K562 (cell line): ENCODE data around the gene POLD3. TPM values are rescaled to one million over a fixed set of nuclear protein-coding genes. Genes with fewer than 3 reads are reported as not detected.

Source experiments
- BRCA1 ChIP-seq, 2 experiments: fragments of 450-650 bp in 1 of 2; sonication (generic) in 1 of 2; formaldehyde crosslinking in 1 of 2; IDR thresholded peaks; 2 replicates each; pipeline versions ENCODE4 v1.5.0 to v1.6.1; 2017 to 2020; ENCODE audit warnings: mild to moderate bottlenecking in 1 of 2, missing genetic modification reagents in 1 of 2
- CREB1 ChIP-seq, 2 experiments: sonication (generic) in 1 of 2; formaldehyde crosslinking in 1 of 2; IDR thresholded peaks; 2 replicates each; pipeline versions ENCODE4 v1.6.1 to v1.8.0; 2012 to 2022; ENCODE audit warnings: inconsistent platforms in 1 of 2, mild to moderate bottlenecking in 1 of 2, missing genetic modification reagents in 1 of 2, moderate library complexity in 1 of 2
- CXXC5 ChIP-seq: fragments of 250-450 bp; sonication (Bioruptor Pico); IDR thresholded peaks from 2 replicates; pipeline ENCODE4 v1.8.0; 2022; ENCODE audit warnings: inconsistent platforms, mild to moderate bottlenecking, moderate library complexity
- DPF2 ChIP-seq: fragments of 450-650 bp; IDR thresholded peaks from 2 replicates; pipeline ENCODE4 v1.6.1; 2016
- ESRRA ChIP-seq: fragments of 450-650 bp; IDR thresholded peaks from 2 replicates; pipeline ENCODE4 v1.6.1; 2014; ENCODE audit warnings: low read depth, mild to moderate bottlenecking, moderate library complexity, borderline replicate concordance
- MAFG ChIP-seq: fragments of 450-650 bp; conservative IDR thresholded peaks from 2 replicates; pipeline ENCODE4 v1.6.1; 2016; ENCODE audit warnings: missing genetic modification characterization, missing compliant biosample characterization
- NFE2 ChIP-seq: IDR thresholded peaks from 2 replicates; pipeline ENCODE4 v1.6.1; 2014; ENCODE audit warnings: antibody characterized with exemption, low read depth
- NFYB ChIP-seq: IDR thresholded peaks from 2 replicates; pipeline ENCODE4 v1.6.1; 2011; ENCODE audit warnings: mild to moderate bottlenecking, moderate library complexity; ENCODE audit not compliant: insufficient read length; ENCODE audit errors: extremely low read depth
- PCBP2 ChIP-seq: fragments of 200-400 bp; formaldehyde crosslinking; IDR thresholded peaks from 2 replicates; pipeline ENCODE4 v1.6.1; 2018; ENCODE audit warnings: low read length, low read depth, mild to moderate bottlenecking, moderate library complexity; ENCODE audit not compliant: poor library complexity, severe bottlenecking
- RHOXF2B ChIP-seq: fragments of 250-450 bp; sonication (Bioruptor Pico); conservative IDR thresholded peaks from 2 replicates; pipeline ENCODE4 v1.5.1; 2021
- RNF2 ChIP-seq: sonication (generic); IDR thresholded peaks from 2 replicates; pipeline ENCODE4 v1.6.1; 2016
- TGIF2 ChIP-seq: sonication (generic); formaldehyde crosslinking; IDR thresholded peaks from 2 replicates; pipeline ENCODE4 v1.8.1; 2022; ENCODE audit warnings: mild to moderate bottlenecking, missing genetic modification reagents, moderate library complexity
- polyA plus RNA-seq, 8 experiments: library from polyadenylated mRNA; depleted of rRNA in 4 of 8; stranded (reverse) in 5 of 8; unstranded in 3 of 8; fragments of >200 nt; fragmentation: Nextera tagmentation in 2 of 8; fragmentation: Illumina TruSeq in 1 of 8; extraction: Ambion mirVana in 2 of 8; extraction: Trizol in 1 of 8; gene quantifications; 2 replicates each; pipeline versions ENCODE4 v1.2.1 to v1.2.3, GENCODE V29; 2011 to 2014; ENCODE audit warnings: inconsistent platforms in 1 of 8, missing spikeins in 1 of 8
- total RNA-seq, 7 experiments: library from RNA; depleted of rRNA in 6 of 7; stranded (reverse); fragments of >200 nt in 6 of 7; fragmentation: Illumina TruSeq in 2 of 7; extraction: Trizol in 2 of 7; gene quantifications; 2 replicates each; pipeline versions ENCODE4 v1.2.1 to v1.2.3, GENCODE V29; 2011 to 2021; ENCODE audit warnings: low replicate concordance in 1 of 7
- TF ChIP-seq, protein P1 (sequence below), 2 experiments: fragments of 450-650 bp; conservative IDR thresholded peaks; 2 replicates each; pipeline ENCODE4 v1.6.1; 2017; ENCODE audit warnings: mild to moderate bottlenecking in 2 of 2, moderate library complexity in 2 of 2
- TF ChIP-seq, protein P2 (sequence below): fragments of 450-650 bp; IDR thresholded peaks from 2 replicates; pipeline ENCODE4 v1.6.1; 2017; ENCODE audit warnings: mild to moderate bottlenecking, moderate library complexity
- TF ChIP-seq, protein P3 (sequence below), 2 experiments: fragments of 450-650 bp in 1 of 2; sonication (generic) in 1 of 2; formaldehyde crosslinking in 1 of 2; IDR thresholded peaks in 1 of 2; conservative IDR thresholded peaks in 1 of 2; 2 replicates each; pipeline versions ENCODE4 v1.6.1 to v1.8.1; 2016 to 2023; ENCODE audit warnings: mild to moderate bottlenecking in 2 of 2, moderate library complexity in 2 of 2, inconsistent platforms in 1 of 2, missing genetic modification reagents in 1 of 2
- TF ChIP-seq, protein P4 (sequence below), 2 experiments: fragments of 450-650 bp; IDR thresholded peaks; 2 replicates each; pipeline ENCODE4 v1.6.1; 2016
- TF ChIP-seq, protein P5 (sequence below): fragments of 450-650 bp; IDR thresholded peaks from 2 replicates; pipeline ENCODE4 v1.6.1; 2016; ENCODE audit warnings: low read depth, mild to moderate bottlenecking, moderate library complexity
- TF ChIP-seq, protein P6 (sequence below): fragments of 200-400 bp; formaldehyde crosslinking; IDR thresholded peaks from 2 replicates; pipeline ENCODE4 v1.6.1; 2017; ENCODE audit warnings: mild to moderate bottlenecking, low read depth, low read length, moderate library complexity

The POLD3 gene
- total and polyA plus RNA-seq, 9 of the 15 experiments (the other 6 are each of a cell fraction or from before 2014, with no cell fraction given), result 10.6 to 40.1 (median 24.6) TPM

DNA sequence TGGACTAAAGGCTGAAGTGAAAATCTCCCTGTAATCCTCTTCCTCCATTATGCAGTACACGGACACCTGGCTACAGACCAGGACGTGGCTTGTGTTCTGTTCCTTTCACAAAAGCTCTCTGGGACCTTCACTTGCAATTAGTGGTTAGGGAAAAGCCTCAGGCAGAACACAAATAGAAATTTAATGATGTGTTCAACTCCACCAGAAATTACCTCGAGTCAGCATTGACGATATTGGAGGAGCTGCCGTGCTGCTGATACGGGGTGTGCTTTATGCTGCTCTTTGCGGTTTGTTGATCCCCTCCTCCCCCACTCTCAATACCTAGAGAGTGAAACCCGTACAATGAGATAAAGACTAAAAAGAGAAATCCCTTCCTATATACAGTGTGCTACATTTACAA lies 48.9 kb downstream of the POLD3 start (continued):
- TF ChIP-seq, protein P1, sequence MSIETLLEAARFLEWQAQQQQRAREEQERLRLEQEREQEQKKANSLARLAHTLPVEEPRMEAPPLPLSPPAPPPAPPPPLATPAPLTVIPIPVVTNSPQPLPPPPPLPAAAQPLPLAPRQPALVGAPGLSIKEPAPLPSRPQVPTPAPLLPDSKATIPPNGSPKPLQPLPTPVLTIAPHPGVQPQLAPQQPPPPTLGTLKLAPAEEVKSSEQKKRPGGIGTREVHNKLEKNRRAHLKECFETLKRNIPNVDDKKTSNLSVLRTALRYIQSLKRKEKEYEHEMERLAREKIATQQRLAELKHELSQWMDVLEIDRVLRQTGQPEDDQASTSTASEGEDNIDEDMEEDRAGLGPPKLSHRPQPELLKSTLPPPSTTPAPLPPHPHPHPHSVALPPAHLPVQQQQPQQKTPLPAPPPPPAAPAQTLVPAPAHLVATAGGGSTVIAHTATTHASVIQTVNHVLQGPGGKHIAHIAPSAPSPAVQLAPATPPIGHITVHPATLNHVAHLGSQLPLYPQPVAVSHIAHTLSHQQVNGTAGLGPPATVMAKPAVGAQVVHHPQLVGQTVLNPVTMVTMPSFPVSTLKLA (conservative IDR thresholded peaks at IDR 0.05), result no peak
- TF ChIP-seq DPF2 (peak; percentile 83), ESRRA (peak; percentile 80; the same call in 1 of the 2 replicates), MAFG (tag) (peak; percentile 66), CREB1 (IDR thresholded peaks at IDR 0.05) (0 out of 2 replicates have a peak, but pooled peaks have one; percentile 4), CREB1 (CRISPR knock-in tag; IDR thresholded peaks at IDR 0.05) (no peak), NFYB (no peak), RHOXF2B (CRISPR knock-in tag) (no peak), BRCA1 (IDR thresholded peaks at IDR 0.05) (no peak), BRCA1 (CRISPR knock-in tag; IDR thresholded peaks at IDR 0.05) (no peak), RNF2 (0 out of 2 replicates have a peak, but pooled peaks have one; percentile 52), TGIF2 (CRISPR knock-in tag) (no peak), PCBP2 (no peak), NFE2 (peak; percentile 54; the same call in 1 of the 2 replicates), CXXC5 (peak; percentile 58)
- TF ChIP-seq, protein P2, sequence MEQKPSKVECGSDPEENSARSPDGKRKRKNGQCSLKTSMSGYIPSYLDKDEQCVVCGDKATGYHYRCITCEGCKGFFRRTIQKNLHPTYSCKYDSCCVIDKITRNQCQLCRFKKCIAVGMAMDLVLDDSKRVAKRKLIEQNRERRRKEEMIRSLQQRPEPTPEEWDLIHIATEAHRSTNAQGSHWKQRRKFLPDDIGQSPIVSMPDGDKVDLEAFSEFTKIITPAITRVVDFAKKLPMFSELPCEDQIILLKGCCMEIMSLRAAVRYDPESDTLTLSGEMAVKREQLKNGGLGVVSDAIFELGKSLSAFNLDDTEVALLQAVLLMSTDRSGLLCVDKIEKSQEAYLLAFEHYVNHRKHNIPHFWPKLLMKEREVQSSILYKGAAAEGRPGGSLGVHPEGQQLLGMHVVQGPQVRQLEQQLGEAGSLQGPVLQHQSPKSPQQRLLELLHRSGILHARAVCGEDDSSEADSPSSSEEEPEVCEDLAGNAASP, result no peak
- TF ChIP-seq, protein P3, sequence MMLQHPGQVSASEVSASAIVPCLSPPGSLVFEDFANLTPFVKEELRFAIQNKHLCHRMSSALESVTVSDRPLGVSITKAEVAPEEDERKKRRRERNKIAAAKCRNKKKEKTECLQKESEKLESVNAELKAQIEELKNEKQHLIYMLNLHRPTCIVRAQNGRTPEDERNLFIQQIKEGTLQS (IDR thresholded peaks at IDR 0.05), result no peak
- TF ChIP-seq, protein P3 (CRISPR knock-in tag; conservative IDR thresholded peaks at IDR 0.05), result no peak
- TF ChIP-seq, protein P4, sequence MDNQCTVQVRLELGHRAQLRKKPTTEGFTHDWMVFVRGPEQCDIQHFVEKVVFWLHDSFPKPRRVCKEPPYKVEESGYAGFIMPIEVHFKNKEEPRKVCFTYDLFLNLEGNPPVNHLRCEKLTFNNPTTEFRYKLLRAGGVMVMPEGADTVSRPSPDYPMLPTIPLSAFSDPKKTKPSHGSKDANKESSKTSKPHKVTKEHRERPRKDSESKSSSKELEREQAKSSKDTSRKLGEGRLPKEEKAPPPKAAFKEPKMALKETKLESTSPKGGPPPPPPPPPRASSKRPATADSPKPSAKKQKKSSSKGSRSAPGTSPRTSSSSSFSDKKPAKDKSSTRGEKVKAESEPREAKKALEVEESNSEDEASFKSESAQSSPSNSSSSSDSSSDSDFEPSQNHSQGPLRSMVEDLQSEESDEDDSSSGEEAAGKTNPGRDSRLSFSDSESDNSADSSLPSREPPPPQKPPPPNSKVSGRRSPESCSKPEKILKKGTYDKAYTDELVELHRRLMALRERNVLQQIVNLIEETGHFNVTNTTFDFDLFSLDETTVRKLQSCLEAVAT (IDR thresholded peaks at IDR 0.05), result peak in 1 of 2 experiments; percentile 85; a peak in 2 of 4 replicates
- TF ChIP-seq, protein P5, sequence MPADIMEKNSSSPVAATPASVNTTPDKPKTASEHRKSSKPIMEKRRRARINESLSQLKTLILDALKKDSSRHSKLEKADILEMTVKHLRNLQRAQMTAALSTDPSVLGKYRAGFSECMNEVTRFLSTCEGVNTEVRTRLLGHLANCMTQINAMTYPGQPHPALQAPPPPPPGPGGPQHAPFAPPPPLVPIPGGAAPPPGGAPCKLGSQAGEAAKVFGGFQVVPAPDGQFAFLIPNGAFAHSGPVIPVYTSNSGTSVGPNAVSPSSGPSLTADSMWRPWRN, result peak; percentile 71; the same call in 1 of the 2 replicates
- TF ChIP-seq, protein P6, sequence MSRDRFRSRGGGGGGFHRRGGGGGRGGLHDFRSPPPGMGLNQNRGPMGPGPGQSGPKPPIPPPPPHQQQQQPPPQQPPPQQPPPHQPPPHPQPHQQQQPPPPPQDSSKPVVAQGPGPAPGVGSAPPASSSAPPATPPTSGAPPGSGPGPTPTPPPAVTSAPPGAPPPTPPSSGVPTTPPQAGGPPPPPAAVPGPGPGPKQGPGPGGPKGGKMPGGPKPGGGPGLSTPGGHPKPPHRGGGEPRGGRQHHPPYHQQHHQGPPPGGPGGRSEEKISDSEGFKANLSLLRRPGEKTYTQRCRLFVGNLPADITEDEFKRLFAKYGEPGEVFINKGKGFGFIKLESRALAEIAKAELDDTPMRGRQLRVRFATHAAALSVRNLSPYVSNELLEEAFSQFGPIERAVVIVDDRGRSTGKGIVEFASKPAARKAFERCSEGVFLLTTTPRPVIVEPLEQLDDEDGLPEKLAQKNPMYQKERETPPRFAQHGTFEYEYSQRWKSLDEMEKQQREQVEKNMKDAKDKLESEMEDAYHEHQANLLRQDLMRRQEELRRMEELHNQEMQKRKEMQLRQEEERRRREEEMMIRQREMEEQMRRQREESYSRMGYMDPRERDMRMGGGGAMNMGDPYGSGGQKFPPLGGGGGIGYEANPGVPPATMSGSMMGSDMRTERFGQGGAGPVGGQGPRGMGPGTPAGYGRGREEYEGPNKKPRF, result no peak
